ENCODE measurements around the gene TNNT1.

- TF ChIP-seq ARNT (IDR thresholded peaks at IDR 0.05) (no peak), FOXM1 (IDR thresholded peaks at IDR 0.05; ENCODE audit: borderline replicate concordance) (no peak), TARDBP (IDR thresholded peaks at IDR 0.05) (no peak), SP1 (IDR thresholded peaks at IDR 0.05) (no peak), PKNOX1 (IDR thresholded peaks at IDR 0.05) (no peak), ZNF384 (IDR thresholded peaks at IDR 0.05) (no peak), ELF4 (IDR thresholded peaks at IDR 0.05) (no peak), FOXK2 (IDR thresholded peaks at IDR 0.05) (no peak), L3MBTL2 (conservative IDR thresholded peaks at IDR 0.05) (no peak)
Observed at GRCh38 chr19:55119053-55119452, 30.0 kb downstream of the TNNT1 start.
